G401.6 (cell line): ENCODE measurements around the gene XXYLT1.

Source experiments
- FAIRE-seq: peaks from 2 replicates; lab custom pipeline; 2012; peaks lifted over from hg19 to GRCh38; lab: Jason Lieb, UNC

XXYLT1 gene

DNA sequence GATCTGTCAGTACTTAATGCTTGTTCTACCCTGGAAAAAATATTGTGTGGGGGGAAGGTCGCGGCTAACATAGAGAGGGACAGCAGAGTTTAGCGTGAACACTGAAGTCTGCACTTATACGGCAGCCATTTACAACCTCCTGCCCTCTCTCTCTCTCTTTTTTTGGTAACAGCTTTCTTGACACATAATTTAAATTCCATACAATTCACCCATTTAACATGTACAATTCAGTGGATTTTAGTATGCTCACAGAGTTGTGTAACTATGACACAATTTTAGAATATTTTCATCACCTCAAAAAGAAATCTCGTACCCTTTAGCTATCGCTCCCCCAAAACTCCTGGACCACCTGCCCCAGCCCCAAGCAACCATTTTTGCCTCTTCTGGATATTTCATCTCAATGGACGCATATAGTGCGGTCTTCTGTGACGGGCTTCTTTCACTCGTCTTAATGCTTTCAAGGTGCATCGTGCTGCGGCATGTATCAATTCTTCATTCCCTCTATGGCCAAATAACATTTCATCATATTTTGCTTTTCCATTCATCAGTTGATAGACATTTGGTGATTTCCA, 141.8 kb downstream of the XXYLT1 start:
- no peak for FAIRE-seq

DNA sequence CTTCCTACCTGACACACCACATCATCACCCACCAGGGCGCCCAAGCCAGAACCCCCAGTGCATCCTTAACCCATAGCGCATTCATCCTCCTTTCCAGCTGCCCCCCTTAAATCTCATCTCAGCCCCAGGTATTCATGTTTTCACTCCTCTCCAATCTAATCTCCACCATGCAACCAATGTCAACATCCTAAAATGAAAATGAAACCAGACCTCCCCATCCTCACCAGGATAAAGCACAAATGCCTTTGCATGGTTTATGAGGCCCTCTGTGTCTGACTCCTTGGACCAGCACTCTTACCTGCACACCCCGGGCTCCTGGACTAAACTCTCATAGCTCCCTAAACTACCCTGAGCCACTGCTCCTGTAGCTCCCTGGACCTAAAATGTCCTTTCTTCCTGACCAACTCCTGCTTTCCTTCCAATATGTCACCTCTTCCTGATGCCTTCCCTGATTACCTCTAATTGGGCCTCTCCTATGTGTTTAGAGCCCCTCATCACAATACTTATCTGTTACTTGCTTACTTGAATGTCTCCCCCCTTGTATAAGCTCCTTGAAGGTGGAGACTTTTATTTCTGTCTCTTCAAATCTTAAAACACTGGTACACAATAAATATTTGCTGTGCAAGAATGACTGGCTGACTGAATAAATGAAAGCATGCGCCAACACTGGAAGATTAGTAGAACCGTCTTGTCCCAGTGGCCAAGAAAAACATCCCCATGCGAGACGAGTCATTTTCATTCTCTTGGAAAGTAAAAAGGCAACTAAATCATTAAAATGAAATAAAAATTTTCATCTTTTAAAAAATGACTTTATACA, 142.5 kb downstream of the XXYLT1 start:
- FAIRE-seq: no peak

DNA sequence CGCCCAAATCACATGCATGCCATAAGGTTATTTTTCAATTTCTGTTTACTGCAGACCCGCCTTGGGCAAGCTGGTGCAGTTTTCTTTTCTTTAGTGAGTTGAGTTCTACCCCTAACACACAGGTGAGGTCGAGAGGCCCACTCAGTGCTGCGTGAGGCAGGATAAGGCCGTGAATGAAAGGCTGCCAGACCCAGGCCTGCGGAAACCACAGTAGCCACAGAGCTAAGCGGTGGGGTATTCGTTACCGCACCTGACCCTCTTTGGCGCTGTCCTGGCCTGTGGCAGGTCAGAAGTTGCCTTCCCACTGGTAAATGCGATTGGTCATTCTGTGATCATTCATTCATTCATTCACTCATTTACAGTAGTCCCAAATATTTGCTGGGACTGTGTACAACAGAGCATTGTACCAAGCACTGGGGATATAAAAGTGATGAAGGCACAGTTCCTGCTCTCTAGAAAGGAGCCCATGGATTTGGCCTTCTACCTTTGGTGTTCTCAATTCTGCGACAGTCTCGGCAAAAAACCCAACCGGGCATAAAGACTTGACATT, 144.8 kb downstream of the XXYLT1 start:
- no peak for FAIRE-seq

DNA sequence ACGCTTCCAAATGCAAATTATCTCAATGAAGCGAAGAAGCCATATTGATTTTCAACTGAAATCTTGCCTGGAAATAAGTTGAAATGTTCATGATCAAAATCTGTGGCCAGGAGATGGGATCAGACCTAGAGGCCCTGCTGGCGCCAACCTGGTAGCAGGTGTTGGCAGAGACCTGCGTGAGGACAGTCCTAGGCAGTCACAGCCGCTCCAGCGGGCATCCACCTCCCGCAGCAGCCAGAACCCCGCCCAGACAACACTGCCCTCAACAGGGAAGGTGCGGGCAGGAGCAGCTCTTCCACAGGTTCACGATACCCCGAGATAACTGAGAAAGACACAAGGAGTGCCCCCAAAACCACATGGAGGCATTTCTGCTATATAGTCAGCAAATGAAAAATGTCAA, 145.3 kb downstream of the XXYLT1 start:
- FAIRE-seq: no peak

DNA sequence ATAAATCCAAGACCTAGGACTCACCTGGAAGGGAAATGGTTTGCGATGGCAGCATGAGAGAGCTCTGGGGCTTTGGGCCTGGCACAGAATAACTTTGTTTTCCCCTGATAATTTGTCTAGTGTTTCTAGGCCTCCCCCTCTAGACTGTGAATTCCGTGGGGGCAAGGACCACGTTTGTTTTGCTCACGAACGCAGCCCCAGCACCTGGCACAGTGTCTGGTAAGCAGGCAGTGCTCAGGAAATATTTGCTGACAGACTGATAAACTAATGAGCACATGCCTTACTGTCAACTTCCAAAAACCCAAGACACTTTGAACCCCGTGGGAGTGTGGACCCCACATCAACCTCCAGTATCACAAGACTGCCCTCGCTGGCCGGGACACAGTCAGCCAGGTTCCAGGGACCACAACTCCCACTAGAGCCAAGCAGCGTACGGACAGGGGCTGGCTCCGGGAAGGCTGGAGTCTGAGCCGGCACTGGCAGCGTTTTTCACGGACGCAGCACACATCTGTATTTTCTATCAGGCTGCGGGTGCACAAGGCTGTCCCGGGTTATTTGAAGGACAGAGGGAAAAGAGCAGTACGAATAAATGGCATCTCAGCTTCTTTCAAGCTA, 146.5 kb downstream of the XXYLT1 start:
- no peak for FAIRE-seq

DNA sequence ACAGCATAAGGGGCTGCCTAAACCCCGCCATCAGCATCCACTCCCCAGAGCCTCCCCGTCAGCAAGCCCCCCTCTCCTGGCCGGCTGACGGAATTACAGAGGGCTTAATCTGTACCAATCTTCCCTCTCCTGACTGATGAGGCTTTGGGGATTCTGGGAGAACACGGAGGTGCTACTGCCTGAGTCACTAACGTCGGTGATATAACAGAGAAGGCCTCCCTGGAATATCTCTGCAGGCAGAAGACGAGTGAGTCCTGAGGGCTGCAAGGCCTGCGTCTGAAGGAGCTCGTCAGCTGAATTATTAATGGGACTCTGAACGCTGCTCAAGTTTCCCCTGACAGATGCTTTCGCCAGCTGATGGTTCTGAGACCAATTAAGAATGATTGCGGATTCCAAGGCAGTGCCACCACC, 147.7 kb downstream of the XXYLT1 start:
- no peak for FAIRE-seq

DNA sequence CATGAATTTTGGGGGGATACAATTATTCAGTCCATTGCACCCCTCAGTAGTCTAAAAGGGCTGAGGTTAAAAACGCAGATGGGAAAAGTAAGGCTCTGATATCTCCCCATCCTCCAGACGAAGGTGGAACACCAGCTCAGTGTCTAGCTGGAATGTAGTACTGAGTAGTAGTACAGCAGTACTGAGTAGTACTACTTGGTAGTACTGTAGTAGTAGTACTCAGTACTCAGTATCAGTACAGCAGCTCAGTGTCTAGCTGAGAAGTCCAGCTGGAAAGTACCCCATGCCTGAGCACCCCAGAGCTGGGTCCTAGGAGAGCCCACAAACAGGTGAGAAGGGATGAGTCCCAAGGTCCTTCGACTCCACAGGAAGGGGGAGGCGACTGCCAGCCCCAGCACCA, 148.7 kb downstream of the XXYLT1 start:
- no peak for FAIRE-seq

DNA sequence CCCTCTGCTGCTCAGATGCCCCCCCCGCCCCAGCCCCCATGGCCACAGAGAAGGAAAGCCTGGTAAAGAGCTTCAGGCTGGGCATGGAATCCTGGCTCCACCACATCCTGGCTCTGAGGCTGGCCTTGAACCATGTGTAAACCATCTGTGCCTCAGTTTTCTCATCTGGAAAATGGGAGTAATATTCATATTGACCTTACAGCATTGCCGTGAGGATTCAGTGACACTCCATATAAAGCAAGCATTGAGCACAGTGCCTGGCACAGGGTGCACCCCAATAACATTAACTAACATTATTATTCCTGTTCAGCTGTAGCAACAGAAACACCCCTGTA, 150.7 kb downstream of the XXYLT1 start:
- no peak for FAIRE-seq

DNA sequence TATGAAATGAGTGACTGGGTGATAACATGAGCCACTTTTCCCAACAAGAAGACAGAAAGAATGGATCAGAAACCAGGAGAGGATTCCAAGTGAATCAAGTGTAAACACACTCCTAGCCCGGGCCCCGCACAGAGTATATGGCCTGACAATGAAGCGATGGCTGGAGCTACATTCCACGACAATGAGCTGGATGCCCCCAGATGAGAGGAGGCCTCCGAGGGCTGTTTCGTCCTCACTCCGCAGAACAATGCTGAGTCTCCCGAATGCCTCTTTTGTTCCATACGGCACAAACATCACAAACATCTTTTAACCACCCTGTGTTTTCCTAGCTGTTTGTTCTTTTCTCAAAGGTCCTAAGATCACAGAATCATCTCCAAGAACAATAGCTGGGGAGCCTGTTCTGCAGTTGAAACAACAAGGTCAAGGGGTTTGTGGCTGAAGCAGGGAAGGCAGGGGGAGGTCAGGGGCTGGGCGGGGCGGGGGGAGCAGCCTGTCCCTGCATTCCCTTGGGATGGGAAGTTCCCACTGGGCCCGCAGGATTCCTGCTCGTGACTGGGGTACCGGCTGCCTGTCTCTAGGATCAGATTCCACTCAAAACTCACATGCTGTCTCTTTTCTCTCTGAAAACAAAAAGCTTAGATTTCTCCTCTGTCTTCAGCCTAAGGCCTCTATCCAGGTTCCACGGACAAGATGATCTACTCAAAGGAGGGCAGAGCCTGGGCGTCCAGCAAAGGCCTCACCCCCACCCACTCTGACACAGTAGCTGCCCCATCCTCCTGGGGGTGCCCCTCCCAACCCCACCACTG, 151.3 kb downstream of the XXYLT1 start:
- no peak for FAIRE-seq

DNA sequence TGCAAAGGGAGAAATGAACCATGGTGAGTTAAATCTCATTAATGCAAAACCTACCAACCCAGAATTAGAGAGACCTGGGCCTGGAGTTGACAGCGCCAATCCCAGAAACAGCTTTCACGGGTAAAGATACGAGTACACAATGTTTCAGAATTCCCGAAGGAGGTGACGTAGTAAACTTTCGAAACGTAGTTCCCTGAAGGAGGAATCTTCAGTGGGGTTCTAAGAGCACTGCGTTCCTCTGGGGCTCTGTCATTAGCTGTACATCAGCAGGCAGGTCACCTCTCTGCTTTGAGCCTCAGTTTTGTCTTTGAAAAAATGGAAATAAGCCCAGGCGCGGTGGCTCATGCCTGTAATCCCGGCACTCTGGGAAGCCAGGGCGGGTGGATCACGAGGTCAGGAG, 152.3 kb downstream of the XXYLT1 start:
- no peak for FAIRE-seq

DNA sequence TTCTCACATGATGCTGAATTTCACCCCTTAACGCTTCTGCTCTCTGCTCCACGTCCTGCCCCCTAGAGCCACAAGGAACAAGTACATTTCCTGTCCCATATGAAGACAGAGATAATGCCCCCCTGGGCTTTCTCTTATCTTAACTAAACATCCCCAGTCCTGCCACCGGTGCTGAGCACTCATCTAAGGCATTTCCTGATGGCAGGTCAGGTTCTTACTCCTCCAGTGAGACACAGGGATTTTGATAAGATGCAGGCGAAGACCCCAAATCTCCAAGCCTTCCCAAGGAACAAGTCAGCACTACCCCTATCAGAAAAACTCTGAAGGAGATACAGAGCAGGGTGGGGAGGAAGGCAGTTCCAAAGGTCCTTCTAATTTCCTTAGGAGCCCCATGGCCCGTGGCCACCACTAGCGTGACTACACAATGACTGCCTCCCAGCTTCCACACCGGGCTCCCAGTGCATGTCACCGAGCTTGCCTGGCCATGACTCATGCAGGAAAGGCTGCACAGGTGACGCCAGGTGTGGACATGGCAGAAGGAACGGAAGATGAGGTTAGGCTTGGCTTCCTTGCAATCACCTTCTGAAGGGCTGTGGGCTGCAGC, 152.9 kb downstream of the XXYLT1 start:
- FAIRE-seq: no peak

DNA sequence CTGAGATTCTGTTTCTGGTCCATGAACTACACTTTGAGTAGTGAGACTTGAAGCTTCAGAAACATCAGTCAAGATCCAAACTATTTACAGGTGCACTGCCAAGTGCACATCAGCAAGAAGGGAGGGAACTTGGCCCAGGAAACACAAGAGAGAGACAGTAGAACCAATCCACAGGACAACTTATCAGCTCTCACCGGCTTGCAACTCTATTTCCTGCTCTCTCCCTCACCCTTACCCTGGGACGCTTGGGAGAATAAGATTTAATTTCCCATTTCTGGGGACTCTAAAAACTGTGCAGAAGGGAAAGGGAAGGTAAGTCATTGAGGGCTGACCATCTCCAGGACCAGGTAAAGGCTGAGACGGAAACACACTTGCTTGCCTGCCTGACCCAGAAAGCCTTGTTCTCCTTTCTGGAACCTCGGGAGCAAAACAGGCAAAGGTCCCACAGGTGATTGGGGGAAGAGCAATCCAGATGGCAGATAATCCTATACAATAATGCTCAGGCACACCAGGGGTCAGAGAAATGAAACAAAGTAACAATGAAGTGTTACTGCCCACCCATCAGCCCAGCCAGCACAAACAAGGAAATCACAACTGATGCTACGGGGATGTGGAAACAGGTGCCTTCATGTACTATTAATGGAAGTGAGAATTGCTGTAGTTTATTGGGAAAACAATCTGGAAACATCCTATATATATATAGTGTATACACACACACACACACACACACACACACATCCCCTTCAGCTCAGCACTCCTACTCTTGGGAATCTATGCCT, 154.4 kb downstream of the XXYLT1 start:
- FAIRE-seq: no peak

DNA sequence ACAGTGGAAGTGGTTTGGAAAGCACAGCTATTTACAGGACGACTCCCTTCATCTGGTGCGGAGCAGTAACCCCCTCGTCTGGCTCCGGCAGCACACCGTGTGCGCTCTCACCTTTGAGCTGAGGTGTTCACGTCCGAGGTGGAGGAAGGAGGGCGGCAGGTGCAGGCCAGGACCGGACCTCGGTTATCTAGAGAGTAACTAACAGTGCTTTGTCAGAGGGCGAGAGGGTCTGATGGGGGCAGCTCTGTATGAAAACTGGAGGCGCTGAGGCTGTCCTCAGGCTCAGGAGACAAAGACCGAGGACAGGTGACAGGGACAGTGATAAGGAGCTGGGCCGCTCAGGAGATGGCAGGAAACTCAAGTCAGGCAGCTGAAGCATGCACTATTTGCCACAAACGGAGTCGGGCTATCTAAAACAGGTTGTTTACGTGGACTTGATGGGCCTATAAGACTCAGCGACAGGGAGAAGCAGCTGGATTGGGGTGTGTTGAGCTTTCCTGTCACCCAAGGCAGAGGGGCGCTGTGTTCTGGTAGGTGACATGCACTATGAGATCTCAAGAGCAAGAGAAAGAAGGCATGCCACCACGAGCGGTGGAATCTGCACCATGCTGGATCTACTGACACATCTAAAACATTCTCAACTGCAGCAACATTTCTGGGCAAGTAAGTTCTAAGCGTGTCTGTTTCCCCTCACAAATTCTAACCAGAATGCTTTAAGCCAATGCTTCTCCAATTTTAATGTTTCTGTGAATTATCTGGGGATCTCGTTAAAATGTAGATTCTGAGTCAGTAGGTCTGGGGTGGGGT, 155.2 kb downstream of the XXYLT1 start:
- no peak for FAIRE-seq

DNA sequence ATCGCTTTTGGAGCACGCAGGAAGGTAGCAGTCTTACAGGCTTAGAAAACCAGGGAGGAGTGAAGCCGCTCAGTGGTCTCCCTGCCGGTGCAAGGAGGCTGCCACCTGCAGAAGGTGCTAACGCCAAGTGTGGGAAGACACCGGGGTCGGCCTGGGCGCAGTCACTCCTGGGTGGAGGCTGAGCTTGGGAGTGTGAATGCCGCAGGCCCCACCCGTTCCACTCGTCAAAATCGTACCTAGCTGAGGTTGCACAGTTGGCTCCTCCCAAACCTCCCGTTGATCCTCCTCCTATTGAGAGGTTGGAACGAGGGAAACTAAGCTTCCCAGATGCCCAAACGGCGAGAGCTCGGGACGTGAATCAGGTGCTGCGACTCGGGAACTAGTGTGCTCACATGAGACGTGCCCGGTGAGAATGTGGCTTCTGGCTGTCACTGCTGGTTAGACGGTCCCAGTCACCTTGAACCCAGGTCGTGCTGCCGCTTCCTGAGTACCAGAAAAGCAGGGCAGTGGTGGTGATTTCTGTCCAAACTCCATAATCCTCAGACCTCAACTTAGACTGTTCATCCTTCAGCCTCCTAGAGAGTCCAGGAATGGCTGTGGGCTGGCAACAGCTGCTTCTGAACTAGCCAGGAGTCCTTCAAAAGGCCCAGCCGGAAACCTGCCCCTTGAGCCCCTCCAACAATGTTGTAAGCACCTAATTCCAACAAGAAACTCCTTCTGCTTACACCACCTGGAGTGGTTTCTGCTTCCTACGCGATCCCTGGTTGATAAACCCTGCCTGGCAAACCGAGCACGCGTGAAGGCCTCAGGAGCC, 156.0 kb downstream of the XXYLT1 start:
- no peak for FAIRE-seq

DNA sequence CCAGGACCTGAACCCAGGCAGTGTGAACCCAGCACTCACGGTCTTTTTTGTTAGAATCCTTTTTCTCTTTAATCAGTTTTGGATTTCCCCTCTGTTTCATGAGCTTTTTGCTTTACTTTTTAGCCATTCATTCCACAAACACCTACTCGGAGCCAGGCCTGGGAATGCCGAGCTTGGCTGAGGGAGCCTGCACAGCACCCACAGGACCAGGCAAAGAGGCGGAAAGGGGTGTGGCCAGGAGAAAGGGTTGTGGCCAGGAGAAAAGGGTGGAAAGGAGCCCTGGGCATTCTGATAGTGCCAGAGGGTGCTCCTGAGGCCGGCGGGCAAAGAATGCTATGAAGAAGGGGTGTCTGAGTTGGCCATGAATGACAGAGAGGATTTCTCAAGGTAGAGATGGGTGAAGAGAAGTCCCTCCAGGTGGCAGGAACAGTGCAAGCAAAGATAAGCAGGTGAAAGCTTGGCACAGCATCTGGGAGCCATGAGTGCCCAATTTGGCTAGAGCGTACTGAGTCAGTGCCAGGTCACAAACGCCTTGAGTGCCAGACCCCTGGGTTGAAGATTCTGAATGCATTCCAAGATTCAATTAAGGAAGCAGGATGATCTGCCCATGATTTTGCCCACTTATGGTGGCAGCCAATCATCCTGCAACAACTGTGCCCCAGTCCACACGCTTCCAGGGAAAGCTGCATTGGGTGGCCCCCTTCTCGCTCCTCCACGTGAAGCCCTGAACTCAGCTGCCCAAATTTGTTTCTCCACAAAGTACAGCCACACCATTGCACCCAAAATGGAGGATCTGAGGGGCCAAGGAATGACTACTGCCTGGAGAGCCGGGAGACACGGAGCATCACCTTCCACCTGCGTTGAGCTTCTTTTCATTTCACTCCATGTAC, 157.2 kb downstream of the XXYLT1 start:
- FAIRE-seq: no peak

DNA sequence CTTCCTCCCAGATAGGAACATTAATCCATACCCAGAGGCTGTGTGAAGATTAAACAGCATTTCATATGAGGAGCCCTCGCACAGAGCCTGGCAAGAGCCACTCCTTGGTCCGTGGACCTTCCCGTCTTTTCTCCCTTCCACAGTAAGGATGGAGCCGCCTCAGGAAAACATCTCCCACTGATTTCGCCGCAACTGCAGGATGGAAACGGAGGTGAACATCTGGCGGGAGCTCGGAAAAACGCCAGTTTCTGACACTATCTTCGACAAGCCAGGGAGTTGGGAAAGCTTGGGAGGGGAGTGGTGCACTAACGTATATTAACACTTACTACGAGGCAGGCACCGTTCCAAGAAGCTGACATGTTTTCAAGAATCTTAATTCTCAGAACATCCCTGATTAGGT, 157.9 kb downstream of the XXYLT1 start:
- FAIRE-seq: no peak

DNA sequence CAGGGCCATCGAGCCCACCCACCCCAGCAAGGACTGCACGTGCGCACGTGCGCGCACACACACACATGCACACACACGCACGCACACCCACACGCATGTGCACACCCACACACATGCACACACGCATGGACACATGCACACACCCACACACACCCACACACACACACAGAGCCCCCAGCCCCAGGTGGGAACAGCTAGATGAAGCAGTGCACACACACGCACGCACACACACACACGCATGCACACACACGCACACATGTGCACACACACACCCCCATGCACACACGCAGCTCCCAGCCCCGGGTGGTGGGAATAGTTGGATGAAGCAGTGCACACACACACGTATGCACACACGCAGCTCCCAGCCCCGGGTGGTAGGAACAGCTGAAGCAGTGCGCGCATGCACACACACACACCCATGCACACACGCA, 158.6 kb downstream of the XXYLT1 start:
- FAIRE-seq: no peak

DNA sequence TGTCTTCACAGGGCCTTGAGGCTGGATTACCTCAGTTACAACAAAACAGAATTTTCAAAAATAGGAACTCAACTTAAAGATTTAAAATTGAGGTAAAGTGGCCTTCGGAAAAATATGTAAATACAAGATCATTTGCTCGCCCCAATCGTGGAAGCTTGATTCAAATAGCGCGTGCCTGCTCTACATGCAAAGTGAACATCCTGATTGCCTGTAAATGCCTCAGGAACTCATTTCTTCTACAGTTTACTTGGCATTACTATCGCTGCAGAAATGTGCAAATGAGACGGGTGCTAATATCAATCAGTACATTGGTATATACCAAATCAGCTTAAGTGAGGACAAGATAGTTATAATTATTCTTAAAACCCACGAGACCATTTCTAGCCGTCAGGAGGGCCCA, 159.2 kb downstream of the XXYLT1 start:
- no peak for FAIRE-seq

DNA sequence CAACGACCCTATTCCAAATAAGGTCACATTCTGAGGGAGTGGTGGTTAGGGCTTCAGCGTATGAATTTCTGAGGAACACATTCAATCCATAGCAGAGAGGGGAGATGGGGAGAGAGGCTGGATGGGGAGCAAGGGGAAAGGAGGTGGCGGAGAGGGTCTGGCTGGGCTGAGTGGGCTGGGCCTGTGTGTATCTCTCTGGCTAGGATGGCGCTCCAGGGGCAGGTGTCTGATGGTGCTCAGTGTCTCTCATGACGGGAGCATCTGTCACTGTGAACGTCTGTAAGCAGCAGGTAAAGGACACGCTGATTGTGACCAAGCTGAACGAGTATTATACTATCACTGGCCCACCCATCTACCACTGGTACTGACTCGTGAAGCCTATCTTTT, 159.6 kb downstream of the XXYLT1 start:
- no peak for FAIRE-seq
